ENCODE data around the gene LCLAT1.

DNA sequence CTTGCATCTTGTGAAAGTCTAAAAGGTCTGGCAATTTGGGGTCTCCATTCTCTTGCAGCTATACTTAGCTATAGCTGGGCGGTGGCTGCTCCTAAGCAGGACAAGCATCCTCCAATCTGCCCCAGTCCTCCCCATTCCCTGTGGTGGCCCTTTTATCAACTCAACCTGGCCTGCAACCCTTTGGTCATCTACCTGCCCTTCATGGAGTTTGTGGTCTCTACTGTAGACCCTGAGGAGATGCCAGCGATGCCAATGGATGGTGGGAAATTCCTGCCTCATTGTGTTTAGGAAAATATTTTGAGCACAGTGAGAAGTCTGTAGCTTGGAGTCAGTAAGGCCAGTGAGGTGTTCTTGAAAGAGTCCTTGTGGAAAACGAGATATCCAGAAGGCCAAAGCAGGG lies 216.8 kb downstream of the LCLAT1 start:
- TF ChIP-seq, protein P1, sequence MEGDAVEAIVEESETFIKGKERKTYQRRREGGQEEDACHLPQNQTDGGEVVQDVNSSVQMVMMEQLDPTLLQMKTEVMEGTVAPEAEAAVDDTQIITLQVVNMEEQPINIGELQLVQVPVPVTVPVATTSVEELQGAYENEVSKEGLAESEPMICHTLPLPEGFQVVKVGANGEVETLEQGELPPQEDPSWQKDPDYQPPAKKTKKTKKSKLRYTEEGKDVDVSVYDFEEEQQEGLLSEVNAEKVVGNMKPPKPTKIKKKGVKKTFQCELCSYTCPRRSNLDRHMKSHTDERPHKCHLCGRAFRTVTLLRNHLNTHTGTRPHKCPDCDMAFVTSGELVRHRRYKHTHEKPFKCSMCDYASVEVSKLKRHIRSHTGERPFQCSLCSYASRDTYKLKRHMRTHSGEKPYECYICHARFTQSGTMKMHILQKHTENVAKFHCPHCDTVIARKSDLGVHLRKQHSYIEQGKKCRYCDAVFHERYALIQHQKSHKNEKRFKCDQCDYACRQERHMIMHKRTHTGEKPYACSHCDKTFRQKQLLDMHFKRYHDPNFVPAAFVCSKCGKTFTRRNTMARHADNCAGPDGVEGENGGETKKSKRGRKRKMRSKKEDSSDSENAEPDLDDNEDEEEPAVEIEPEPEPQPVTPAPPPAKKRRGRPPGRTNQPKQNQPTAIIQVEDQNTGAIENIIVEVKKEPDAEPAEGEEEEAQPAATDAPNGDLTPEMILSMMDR (conservative IDR thresholded peaks at IDR 0.05 in 1 of 2, IDR thresholded peaks at IDR 0.05 in 1 of 2; ENCODE audit: extremely low read depth in 1 of 2, insufficient read depth in 1 of 2, low read depth in 1 of 2, low read length in 2 of 2), result no peak
- no peak for TF ChIP-seq EZH2 (IDR thresholded peaks at IDR 0.05; ENCODE audit: borderline replicate concordance, low read length)

All from mammary epithelial cell (primary cell).